ENCODE measurements around the gene MRPS18B.
"Not testable (repeated sequence)": the region's sequence is repeated elsewhere in the genome, so short reads cannot be mapped to it uniquely, and the experiment has no call there.

MRPS18B gene

GRCh38 chr6:30655743-30656094, 38.1 kb downstream of the MRPS18B start:
- Histone ChIP-seq H3K9ac (ENCODE audit: low read length) (no peak overlapping the region), H3K4me2 (ENCODE audit: low read length) (no peak overlapping the region)

GRCh38 chr6:30656513-30656912, 38.9 kb downstream of the MRPS18B start:
- H3K4me2 ChIP-seq (ENCODE audit: low read length) = no peak overlapping the region
- no peak overlapping the region for H3K9ac ChIP-seq (ENCODE audit: low read length)
- no peaks in the 10 kb centered on the region for H3K9me2 ChIP-seq (ENCODE audit: low read depth, low read length)
- no peak overlapping the region for H2AFZ ChIP-seq (ENCODE audit: low read length)
- peaks cover 83% of the 10 kb centered on the region for H3K36me3 ChIP-seq (ENCODE audit: insufficient read depth, low read length)
- no peak for TF ChIP-seq CTCF (IDR thresholded peaks at IDR 0.05; ENCODE audit: low read length)
- no peak for TF ChIP-seq EZH2 (IDR thresholded peaks at IDR 0.05; ENCODE audit: borderline replicate concordance, low read length)
- H3F3A ChIP-seq (ENCODE audit: insufficient read depth, low read length) = no peaks in the 10 kb centered on the region
- H4K20me1 ChIP-seq (ENCODE audit: insufficient read depth, low read length) = no peaks in the 10 kb centered on the region
- no peaks in the 10 kb centered on the region for H3K9me3 ChIP-seq (ENCODE audit: low read length)
- H3K4me1 ChIP-seq (ENCODE audit: insufficient read depth, low read length, severe bottlenecking) = no peaks in the 10 kb centered on the region
- H3K4me3 ChIP-seq (ENCODE audit: low read depth, low read length, poor library complexity, severe bottlenecking) = no peak overlapping the region
- no peaks in the 10 kb centered on the region for H3K27me3 ChIP-seq (ENCODE audit: insufficient read depth, low read length)
- H3K79me2 ChIP-seq (ENCODE audit: insufficient read depth, low read length) = no peaks in the 10 kb centered on the region
- no peak overlapping the region for H3K27ac ChIP-seq (ENCODE audit: low read depth, low read length, poor library complexity, severe bottlenecking)

More at GRCh38 chr6:30655743-30656094, 38.1 kb downstream of the MRPS18B start:
- Histone ChIP-seq H3K27ac (ENCODE audit: low read depth, low read length, poor library complexity, severe bottlenecking) (no peak overlapping the region), H4K20me1 (ENCODE audit: insufficient read depth, low read length) (no peaks in the 10 kb centered on the region), H3K79me2 (ENCODE audit: insufficient read depth, low read length) (no peaks in the 10 kb centered on the region), H3K9me2 (ENCODE audit: low read depth, low read length) (no peaks in the 10 kb centered on the region), H3K4me1 (ENCODE audit: insufficient read depth, low read length, severe bottlenecking) (no peaks in the 10 kb centered on the region), H3K36me3 (ENCODE audit: insufficient read depth, low read length) (peaks cover 87% of the 10 kb centered on the region), H3K4me3 (ENCODE audit: low read depth, low read length, poor library complexity, severe bottlenecking) (no peak overlapping the region), H3F3A (ENCODE audit: insufficient read depth, low read length) (no peaks in the 10 kb centered on the region), H3K9me3 (ENCODE audit: low read length) (no peaks in the 10 kb centered on the region), H3K27me3 (ENCODE audit: insufficient read depth, low read length) (no peaks in the 10 kb centered on the region), H2AFZ (ENCODE audit: low read length) (no peak overlapping the region)
- TF ChIP-seq CTCF (IDR thresholded peaks at IDR 0.05; ENCODE audit: low read length) (no peak), EZH2 (IDR thresholded peaks at IDR 0.05; ENCODE audit: borderline replicate concordance, low read length) (no peak)

- Histone ChIP-seq H3K4me1 (ENCODE audit: insufficient read depth, low read length, severe bottlenecking) (no peaks in the 10 kb centered on the region), H3K9me2 (ENCODE audit: low read depth, low read length) (no peaks in the 10 kb centered on the region), H2AFZ (ENCODE audit: low read length) (no peak overlapping the region), H3F3A (ENCODE audit: insufficient read depth, low read length) (no peaks in the 10 kb centered on the region), H3K9ac (ENCODE audit: low read length) (no peak overlapping the region), H4K20me1 (ENCODE audit: insufficient read depth, low read length) (no peaks in the 10 kb centered on the region), H3K27me3 (ENCODE audit: insufficient read depth, low read length) (no peaks in the 10 kb centered on the region), H3K4me3 (ENCODE audit: low read depth, low read length, poor library complexity, severe bottlenecking) (no peak overlapping the region), H3K9me3 (ENCODE audit: low read length) (no peaks in the 10 kb centered on the region), H3K27ac (ENCODE audit: low read depth, low read length, poor library complexity, severe bottlenecking) (no peak overlapping the region), H3K36me3 (ENCODE audit: insufficient read depth, low read length) (peaks cover 83% of the 10 kb centered on the region), H3K79me2 (ENCODE audit: insufficient read depth, low read length) (no peaks in the 10 kb centered on the region), H3K4me2 (ENCODE audit: low read length) (no peak overlapping the region)
- TF ChIP-seq EZH2 (IDR thresholded peaks at IDR 0.05; ENCODE audit: borderline replicate concordance, low read length) = no peak
These were observed 39.8 kb downstream of the MRPS18B start for GRCh38 chr6:30657454-30657853.

GRCh38 chr6:30657922-30658321, 40.3 kb downstream of the MRPS18B start:
- not testable (repeated sequence) for H3K4me3 ChIP-seq (ENCODE audit: low read depth, low read length, poor library complexity, severe bottlenecking); H3K27ac ChIP-seq (ENCODE audit: low read depth, low read length, poor library complexity, severe bottlenecking); H3K9ac ChIP-seq (ENCODE audit: low read length); H3F3A ChIP-seq (ENCODE audit: insufficient read depth, low read length); H3K79me2 ChIP-seq (ENCODE audit: insufficient read depth, low read length); H2AFZ ChIP-seq (ENCODE audit: low read length); H4K20me1 ChIP-seq (ENCODE audit: insufficient read depth, low read length); H3K9me2 ChIP-seq (ENCODE audit: low read depth, low read length); H3K4me2 ChIP-seq (ENCODE audit: low read length); H3K9me3 ChIP-seq (ENCODE audit: low read length); H3K4me1 ChIP-seq (ENCODE audit: insufficient read depth, low read length, severe bottlenecking); H3K27me3 ChIP-seq (ENCODE audit: insufficient read depth, low read length)
- peaks cover 83% of the 10 kb centered on the region for H3K36me3 ChIP-seq (ENCODE audit: insufficient read depth, low read length)

Data from OCI-LY1 (cell line).